Stimulated activated CD4-positive, alpha-beta T cell treated with anti-CD3 and anti-CD28 coated beads, Interleukin-15, amount 100 ng/mL, for 1 hour (primary cell): ENCODE results near the gene DKKL1.

Experiments
- DNase-seq, 2 donors: peaks; one replicate each; pipeline ENCODE4 v3.0.0-alpha.2; 2020; ENCODE audit warnings: low read depth in 1 of 2, low spot score in 1 of 2

Gene DKKL1

DNA sequence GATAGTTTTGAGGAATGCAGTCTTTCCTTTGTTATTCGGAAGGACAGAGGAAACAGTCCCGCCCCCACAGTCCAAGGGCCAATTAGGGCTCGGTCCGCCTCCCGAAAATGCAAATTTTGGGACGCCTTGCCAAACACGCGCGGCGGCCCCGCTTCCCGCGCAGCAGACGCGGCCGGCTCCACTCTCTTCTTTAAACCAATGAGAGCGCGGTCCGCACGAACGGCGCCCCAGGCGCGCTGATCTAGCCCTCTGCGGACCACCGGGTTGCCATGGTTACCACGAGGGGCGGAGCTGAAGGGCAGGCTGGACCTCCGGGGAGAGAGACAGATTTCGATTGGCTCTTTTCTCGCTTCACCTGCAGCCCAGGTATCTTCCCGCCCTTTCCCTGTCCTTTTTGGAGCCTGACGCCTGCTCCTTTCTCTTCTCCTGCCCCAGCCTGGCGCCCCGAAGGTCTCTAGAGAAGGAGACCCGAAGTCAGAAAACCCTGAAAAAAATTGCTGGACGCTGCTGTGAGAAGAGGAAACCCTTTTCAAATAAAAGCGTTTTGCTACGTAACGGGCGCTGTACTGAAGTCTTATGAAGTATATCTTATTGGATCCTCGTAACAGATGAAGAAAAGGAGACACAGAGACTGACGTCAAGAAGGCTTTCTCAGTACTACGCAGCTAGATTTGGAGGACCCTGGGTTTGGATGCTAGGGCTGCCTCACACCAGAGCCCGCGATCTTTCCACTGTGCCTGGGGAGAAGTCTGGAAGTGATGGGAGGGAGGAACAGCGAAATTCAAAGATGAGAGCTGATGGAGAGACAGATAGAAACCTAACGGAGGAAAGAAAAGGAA, 57.6 kb downstream of the DKKL1 start:
- no peak for DNase-seq

DNA sequence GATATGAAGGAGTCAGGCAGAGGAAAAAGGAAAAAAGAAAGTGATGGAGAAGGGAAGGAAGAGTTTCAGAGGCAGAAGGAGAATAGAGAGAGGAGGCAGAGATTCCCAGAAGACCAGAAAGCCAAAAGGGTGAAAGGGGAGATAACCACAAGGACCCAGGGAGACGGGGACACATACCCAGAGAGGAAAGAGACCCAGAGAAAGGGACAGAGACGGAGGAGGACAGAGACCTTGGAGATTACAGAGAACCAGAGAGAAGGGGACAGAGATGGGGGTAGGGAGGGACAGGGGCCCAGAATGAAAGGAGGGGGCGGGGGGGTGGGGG, 58.2 kb downstream of the DKKL1 start:
- no peak for DNase-seq

DNA sequence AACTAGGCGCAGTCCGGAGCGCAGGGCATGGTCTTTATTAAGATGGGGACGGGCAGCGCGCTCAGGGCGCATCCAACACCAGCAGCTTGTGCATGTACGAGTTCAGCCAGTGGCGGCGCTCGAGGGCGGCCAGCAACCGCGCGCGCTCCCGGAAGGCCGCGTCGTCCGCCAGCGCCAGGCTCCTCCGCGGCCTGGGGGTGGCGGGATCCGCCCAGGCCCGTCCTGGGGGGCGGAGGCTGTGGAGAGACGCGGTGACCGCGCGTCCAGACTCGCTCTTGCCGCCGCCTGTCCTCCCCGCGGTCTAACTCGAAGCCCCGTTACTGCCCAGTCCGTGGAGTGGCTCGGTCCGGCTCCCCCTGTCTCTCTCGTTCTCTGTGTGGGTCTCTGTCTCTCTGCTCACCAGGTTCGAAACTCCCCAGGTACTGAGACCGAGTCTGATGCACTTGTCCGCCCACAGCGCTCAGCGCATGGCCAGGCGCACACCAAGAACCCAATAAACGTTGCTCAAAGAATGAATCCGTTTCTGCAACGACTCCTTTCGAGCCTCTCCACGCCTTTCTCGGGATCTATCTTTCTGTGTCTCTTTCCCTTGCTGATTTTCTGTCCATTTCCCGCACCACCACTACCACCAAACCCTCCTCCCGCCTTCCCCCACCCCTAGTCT, 58.9 kb downstream of the DKKL1 start:
- DNase-seq = no peak

DNA sequence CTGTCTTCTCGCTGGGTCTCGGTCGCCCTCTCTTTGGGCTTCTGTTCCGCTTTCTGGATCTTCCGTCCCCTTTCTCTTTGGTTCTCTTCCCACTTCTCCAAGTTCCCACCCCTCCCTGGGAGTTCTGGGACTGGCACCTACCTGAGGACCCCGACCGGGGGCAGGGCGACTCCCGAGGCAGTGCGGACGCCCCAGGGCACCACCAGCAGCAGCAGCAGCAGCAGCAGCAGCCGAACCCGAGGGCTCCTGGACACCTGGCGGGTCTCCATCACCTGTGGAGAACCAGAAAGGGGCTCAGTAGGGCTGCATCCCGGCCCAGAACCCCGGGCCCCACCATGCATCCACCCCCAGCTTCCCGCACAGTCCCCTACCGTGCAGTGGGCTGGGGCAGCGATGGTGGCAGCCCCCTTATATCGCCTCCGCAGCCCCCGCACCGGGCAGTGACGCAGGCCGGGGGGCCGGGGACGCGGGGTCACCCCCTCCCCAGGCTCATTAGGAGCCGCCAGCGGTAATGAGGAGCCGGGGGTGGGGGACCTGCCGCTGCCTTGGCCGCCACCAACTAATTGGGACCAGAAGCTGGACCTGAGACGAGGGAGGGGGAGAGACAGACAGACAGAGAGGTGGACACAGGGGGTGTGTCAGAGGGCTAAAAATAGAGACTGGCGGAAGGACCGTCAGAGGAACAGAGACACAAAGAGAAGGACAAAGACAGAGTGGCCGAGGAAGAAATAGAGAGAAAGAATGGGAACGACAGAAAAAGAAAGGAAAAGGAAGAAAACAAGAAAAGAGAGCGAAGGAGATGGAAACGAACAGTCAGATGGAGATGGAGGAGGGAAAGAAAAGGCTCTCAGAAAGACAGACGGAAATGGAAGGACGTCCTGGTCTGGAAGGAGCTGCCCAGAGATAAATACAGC, 59.7 kb downstream of the DKKL1 start, which contains the start of gene PTH2:
TSS of gene PTH2 (minus strand) at position 371 of the 914 bp plus-strand sequence. CDS start at position 269, 102 bp downstream.
- DNase-seq = no peak

DNA sequence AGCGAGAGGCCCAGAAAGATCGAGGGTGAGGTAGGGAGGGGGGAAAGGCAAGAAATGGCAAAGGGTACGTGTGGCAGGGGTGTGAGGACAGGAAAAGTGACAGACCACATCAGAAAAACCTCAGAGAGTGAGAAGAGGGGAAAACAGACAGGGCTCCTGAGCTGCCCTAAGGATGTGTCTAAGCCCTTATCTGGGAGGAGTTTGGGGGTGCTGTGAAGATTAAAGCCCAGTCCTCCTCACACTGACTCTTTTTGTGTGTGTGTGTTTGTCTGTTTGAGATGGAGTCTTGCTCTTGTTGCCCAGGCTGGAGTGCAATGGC, 60.3 kb downstream of the DKKL1 start:
- DNase-seq = no peak
